Activated gamma-delta T cell treated with Interleukin-2 at 50 U/mL for 16 hours (primary cell): ENCODE results near the gene DLGAP5.

Experiments used
- DNase-seq: peaks from one replicate; pipeline ENCODE4 v3.0.0-alpha.2; 2020

DLGAP5 gene

DNA sequence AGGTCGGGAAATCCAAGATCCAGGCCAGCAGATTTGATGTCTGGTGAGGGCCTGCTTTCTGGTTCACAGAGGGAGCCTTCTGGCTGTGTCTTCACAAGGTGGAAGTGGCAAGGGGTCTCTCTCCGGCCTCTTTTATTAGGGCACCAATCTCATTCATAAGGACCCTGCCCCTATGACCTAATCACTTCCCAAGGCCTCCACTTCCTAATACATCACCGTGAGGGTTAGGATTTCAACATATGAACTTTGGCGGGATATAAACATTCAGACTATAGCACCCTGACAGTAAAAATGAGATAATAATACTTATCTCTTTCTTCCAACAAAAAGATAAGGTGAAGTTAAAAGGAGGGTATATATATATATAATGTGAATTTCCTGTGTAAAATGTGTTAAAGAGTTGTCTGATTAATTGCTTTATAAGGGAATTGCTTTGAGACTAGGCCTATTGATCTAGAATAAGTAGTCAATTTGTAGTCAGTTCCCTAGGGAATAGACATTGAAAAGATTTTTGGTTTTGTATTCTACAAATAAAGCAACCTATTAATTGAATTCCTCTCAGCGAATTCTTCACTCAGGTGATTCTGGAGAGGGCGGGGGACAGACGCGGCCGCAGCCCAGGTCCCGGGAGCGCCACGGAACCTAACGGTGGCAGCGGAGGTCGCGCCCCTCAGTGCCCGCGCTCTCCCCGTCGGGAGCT, 62.8 kb downstream of the DLGAP5 start:
- DNase-seq, result no peak

DNA sequence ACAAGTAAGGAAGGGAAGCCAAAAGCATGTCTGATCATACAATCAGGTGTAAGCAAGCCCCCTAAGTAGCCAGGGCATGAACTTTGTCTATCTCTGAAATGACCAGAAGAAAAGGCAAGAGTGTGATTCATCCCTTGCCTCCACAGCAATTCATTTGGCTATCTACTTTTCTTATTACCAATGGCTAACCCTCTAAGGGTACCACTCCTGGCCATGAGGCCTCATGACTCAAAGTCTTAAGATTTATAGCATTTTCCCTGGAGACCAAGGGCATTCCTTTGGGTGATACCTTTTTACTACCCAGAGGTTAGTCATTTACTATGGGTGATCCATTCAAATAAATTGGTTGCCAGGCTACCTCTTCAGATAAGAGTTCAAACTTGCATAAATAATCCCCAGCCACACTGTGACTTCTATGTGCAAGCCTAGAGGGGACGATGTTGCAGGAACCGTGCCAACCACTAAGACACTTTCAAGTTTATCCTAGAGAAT, 63.9 kb downstream of the DLGAP5 start:
- DNase-seq, result no peak

DNA sequence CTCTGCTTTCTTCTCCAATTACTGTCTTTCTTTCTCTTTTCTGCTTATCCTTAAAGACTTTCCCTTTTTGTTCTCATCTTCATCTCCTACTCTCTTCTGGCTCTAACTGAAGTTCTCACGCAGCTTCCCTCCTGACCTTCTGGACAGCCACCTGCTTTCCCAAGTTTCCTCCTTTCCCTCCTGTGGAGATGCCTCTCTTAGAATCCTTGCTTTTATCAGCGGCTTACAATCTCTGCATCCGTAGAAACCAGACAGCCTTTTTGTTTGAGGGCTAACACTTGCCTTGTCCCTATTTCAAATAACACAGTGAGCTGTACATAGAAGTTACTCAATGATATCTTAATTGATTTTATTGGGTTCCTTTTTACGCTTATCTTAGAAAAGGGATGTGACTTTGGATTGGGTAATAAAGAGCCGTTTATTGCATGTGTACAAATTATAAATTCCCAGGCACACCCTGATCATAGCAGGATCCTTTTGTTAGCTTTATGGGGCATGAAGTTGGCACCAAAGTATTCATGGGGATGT, 64.4 kb downstream of the DLGAP5 start:
- no peak for DNase-seq

DNA sequence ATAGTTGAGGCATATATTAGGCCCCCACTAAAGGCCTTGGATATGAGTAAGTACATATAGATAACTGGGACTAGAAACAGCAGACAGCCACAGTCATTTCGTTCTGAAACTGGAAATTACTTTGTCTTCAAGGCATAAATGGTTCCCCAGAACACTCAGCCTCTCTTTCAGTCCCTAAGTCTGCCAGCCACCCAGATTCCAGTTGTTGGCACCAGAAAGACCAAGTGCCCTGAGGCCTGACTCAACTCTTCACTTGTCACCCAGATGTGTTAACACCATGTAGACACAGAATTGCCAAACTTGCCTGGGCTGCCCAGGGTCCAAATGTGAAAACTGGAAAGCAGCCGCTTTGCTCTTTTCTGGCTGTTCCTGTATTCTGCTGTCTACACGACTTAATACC, 65.4 kb downstream of the DLGAP5 start:
- no peak for DNase-seq

DNA sequence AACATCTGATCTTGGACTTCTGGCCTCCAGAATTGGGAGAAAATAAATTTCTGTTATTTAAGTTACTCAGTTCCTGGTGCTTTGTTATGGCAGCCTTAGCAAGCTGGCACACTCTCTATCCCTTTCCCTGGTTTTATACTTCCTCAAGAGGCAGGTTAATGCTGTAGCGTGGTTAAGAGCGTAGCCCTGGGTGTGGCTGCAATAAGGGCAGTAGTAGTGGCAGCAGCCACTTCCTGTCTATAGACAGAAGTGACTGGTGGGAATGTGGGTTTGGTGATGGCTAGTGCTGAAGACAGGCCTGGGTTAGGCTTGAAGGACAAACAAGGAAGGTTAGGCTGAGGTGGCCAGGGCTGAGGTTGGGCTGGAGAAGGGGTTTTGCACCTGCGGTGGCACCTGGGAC, 66.0 kb downstream of the DLGAP5 start:
- DNase-seq, result no peak

DNA sequence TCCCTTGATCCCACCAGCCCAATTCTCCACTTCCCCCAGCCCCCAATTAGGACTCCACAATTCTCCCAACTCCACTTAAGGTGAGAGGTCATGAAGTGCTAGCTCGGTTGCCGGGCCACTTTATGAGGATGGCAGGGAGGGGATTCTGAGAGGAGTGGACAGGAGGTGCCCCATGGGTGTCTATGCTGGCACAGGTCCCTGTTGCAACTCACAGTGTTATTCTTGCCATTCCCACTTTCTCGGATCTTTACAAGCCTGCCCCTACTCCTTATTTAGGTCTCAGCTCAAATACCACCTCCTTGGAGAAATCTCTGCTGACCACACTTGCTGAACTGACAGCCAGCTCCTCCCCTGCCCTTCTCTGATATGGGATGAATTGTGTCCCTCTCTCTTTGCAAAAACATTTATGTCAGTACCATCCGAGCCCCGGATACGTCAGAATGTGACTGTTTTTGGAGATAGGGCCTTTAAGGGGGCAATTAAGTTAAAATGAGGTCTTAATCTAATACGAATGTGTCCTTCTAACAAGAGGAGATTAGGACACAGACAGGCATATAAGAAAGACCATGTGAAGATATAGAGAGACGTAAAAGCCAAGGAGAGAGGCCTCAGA, 66.5 kb downstream of the DLGAP5 start:
- no peak for DNase-seq

DNA sequence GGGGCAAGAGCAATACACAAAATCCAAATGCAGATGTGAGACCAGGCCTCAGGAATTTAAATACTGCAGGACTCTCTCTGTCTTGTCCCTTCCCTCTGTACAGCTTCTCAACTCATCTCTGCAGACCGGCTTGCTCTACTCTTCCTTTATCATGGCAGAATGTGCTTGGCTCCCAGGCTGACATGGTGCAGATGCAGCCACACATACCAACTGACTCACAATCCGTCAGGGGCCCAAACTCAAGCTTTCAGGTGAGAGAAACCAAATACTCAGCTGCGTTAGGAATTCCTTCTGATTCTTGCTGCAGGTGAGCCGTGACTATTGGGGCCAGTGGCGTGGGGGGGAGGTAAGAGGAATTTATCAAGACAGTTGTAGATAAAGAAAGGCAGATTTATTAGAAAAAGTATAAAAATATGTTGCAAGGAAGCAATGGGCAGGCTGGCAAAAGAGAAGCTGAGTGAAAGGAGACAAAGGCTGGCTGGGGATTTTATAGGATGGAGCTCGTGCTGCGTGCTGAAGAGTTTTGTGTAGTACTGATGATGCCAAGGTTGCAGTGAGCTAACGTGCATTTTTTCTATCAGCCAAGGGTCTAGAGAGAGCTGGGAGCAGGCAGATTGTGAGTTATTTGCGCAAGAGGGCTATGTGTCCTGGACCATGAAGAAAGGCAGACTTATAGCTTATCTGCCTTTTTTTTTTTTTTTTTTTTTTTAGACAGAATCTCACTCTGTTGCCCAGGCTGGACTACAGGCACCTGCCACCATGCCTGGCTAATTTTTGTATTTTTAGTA, 67.3 kb downstream of the DLGAP5 start:
- DNase-seq, result no peak

DNA sequence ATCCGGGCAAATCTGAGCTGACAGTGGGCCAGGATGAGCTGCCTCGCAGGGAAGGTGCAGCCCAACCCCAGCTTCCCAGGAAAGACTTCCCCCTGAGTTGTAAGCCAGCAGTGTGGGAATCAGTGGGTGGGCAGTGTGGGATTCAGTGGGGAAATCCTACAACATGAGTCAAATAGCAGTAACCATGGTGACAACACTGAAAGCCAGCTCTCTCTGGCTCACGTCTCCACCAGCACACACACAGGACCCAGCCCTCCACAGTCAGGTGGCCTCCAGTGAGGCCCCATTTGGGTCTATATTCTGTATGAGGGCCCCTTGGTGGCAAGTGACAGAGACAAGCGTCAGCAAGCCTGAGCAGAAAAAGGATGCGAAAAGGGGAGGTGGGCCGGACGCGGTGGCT, 68.3 kb downstream of the DLGAP5 start:
- no peak for DNase-seq

DNA sequence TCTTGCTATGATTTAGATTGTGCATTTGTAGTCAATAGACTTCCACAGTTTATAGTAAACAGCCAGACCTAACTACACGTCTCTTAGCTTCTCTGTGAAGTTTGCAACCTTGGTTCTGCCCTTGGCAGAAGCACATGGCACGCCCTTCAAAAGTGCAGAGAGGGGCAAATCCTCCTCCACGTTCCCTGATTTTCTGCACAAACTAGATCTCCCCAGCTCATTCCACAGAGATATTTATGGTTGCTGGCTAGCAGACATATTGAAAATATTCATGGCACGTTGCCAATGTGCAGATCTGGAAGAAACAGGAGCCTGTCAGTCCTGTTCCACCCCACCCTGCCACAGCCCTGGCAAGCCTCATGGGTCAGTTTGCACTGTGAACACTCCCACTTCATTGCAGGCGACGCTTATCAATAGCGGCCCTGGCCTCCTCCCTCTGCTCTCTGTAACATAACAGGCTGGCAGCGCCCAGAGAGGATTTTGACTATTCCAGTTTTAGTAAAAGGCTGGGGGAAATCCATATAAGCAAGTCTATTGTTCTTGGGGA, 68.9 kb downstream of the DLGAP5 start:
- no peak for DNase-seq

DNA sequence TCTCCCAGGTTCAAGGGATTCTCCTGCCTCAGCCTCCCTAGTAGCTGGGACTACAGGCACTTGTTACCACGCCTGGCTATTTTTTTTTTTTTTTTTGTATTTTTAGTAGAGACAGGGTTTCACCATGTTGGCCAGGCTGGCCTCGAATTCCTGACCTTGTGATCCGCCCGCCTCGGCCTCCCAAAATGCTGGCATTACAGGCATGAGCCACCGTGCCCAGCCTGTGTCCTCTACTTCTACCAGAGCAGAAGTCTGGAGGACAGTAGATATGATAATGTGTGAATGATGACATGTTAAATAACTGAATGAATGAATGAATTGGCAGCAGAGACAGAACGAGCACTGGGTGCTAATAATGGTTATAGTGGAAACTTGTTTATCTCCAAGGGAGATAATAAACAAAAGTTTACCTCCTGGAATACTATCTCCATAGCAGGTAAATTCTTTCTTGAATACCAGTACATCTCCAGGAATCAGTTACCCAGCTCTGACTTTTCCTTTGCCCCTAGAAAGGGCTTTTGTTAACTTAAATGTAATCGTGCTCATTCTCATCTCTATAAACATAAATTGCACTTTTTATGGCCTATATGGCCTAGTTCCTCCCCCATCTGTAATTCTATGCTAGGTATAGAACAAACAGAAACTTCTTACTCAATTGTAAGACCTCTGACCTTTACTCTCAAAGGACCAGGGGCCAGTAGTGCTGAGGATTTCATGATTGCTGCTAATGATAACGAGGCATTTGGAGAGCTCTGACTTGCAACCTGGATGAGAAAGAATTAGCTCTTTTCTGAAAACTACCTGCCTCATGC, 69.6 kb downstream of the DLGAP5 start:
- no peak for DNase-seq

DNA sequence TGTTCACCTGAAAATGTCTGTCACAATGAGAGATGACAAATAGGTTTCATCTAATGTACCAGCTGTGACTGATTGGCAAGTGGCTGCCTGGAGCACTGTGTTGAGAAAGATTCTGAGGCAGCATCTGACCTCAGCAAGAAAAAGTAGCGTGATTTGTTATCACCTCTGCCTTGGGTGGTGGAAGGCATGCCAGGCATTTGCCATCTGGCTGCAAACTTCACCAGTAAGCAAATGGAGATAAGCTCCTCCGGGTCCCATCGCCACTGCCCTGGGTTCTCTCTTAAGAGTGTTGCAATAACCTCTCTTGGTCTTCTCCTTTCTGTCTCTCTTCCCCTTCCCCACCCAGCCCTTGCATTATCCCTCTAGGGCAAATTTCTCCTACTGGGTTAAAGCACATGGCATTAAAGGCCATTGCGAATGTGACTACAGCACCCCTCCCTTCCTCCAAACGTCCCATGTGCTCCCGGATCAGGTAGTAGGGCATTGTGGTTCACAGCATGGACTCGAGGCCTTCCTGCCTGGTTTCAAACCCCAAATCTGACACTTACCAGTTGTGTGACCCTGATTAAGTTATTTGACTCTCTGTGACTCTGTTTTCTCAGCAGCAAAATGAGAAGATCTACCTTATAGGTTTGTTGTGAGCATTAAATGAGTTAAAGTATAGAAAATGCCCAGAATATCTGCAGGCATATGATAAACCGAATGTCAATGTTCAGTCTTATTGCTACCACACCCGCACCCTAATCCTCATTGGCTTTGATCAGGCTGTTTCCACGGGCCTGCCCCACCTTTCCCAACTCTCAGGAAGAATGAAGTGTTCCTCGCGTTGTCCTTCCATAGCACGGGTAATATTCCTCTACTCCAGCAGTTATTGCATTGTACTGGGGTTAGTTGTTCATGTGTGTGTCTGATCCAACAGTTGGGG, 70.6 kb downstream of the DLGAP5 start:
- DNase-seq, result no peak

DNA sequence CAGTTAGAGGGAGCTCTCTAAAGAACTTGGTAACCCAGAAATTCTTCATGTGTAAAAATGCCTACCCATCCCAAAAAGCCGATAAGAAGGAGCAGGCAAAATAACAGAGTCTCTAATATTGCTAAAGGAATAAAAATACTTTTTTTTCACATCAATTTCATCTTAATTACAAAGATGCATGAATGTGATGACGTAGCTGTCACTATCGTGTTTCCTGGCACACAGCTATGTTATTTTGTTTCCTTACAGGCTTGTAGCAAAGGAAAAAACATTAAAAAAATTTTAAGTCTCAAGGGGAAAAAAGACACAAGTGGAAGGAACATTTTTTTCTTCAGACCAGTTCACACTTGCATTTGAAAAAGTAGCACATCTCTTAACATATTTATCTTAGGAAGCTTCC, 72.6 kb downstream of the DLGAP5 start:
- no peak for DNase-seq

DNA sequence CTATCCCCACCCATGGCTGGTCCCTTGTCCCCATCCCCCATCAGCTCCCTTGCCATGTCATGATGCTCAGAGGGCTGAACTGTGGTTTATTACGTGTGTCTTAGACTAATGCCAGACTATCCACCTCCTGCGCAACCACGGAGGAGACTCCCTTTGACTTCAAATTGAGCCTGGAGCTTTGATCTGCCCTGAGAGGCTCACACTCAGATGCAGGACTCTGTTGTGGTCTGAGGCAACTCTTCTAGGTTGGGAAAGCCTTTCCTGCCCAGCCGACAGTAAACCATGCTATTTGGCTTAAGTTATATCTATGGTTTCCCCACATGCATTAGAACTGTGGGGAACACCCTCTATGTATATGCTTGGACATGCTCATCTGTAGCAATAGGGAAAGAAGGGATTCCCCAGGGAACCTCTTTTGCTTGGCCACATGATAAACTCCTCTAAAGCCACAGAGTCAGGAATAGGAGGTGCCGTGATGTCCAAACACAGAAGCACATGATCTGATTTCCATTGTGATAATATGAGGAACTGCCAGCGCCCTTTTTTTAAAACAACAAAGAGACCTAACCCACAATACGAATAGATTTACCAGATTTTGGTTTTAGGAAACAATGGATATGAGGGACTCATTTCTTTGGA, 73.5 kb downstream of the DLGAP5 start:
- DNase-seq, result no peak

DNA sequence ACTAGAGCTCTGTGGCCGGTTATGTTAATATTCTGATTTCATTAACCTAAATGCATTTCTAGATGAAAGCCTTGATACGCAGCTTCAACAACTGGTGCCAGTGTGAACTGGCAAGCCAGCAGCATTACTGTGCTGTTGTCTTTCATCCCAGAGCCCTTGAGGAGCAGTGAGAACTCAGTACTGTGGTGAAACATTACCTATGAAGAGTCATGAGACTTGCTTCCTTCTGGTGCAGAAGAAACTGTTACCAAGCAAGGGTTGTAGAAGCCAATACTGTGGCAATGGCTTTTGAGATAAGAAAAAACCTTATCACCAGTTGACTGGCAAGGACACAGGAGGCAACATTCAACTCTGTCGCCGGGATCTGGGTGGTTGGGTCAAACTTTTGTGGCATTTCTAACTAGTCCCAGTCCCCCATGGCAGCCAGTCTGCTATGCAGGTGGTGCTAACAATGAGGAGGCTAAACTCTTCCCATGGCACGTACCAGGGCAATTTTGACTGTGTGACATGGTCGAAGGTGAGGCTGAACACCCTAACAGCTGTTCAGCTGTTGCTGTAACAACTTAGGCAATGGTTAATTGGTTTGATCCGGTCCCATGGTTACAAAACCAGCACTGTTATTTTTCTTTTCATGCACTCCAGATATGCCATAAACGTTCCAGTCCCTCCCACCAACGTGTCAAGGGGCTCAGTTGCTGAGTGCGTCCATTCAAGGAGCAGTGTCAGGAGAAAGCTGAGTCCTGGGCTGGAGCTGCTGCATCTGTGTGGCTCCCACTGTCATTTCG, 74.9 kb downstream of the DLGAP5 start:
- no peak for DNase-seq

DNA sequence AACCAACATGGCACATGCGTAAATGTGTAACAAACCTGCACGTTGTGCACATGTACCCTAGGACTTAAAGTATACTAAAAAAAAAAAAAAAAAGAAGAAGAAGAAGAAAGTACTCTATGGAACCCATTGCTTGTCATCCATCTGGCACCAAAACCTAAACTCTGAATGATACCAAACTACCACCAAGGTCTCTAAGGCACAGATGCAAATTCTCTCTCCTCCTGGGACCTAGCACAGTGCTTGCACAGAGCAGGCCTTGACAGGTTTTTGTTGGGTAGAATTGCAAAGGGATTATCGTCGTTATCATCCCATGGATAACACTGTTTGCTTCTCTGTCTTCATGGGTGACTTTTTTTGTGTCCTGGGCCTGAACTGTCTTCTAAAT, 75.5 kb downstream of the DLGAP5 start:
- no peak for DNase-seq

DNA sequence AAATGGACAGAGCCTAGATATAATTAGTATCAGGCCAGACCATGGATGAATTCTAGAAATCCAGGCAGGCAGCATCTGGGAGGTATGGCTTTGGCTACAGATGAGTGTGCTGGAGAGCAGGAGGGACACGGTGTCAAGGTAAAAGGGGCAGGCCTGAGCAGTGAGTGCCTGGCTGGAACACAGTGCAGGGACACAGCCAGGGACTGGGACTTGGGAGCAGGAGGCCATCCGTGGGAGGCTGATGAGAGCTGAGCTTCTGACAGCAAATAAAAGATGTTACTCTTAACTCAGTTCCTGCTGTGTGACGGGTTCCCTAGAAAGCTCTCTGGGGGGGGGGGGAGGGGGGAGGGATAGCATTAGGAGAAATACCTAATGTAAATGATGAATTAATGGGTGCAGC, 75.9 kb downstream of the DLGAP5 start:
- no peak for DNase-seq

DNA sequence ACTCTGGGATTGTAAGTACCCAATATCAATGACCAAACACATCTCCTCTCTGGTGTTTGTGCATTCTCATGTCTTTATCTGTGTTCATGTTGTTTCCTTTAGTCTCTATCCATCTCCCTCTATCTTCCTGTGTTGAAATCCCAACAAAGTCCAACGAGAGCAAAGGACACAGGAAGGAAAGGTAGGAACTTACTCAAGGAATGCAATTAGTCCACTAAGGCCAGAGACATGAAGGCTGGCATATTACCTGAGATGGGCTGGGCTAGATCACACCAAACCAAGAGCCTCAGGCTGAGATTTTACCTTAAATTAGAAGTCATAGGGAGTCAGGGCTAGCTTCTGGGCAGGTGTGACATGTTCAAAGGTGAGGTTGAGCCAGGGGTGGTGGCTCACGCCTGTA, 76.7 kb downstream of the DLGAP5 start:
- no peak for DNase-seq

DNA sequence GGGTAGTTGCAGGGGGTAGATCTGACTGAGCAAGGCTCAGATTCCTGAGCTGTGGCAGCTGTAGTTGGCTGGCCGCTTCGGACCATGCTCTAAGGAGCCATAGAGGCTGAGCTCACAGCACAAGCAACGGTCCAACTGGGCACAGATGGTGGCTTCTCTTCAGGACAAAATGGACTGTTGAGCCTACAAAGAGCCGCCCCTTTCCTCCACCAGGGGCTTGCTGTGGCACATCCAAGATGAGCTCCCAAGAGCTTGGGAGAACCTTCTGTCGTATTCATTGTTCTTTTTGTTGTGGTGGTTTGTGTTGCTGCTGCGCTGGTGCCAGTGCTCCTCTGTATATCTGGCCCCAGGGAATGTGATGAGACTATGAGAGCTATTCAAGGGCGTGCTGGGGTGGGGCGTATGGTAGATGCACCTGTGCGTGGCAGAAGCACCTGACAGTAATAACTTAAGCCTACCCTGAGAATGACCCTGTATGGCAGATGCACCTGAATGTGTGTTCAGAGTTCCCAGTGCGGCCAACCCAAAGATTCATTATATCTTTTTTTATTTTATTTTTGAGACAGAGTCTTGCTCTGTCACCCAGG, 80.2 kb downstream of the DLGAP5 start:
- no peak for DNase-seq

DNA sequence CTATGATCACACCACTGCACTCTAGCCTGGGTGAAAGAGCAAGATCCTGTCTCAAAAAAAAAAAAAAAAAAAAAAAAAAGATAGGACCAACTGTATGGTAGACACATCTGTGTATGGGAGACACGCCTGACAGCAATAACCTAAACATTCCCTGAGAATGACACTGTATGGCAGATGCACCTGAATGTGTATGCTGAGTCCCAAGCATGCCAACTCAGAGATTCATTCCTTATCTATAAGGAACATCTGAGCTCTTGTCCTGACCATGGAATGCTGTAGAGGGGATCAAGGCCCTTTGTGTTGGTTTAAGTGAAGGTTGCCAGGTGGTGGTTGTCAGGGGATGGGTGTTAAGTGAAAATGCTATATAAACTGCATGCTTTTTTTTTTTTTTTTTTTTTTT, 81.5 kb downstream of the DLGAP5 start:
- no peak for DNase-seq
